HUES48 (cell line): ENCODE measurements around the gene RAD51B.

ENCODE experiments used
- H3K27ac ChIP-seq: one replicate; pipeline ENCODE4 v1.7.0; 2013; ENCODE audit warnings: low read depth, low read length, inconsistent platforms
- H3K27me3 ChIP-seq: 2 replicates; pipeline ENCODE4 v1.6.1; 2013; ENCODE audit warnings: mild to moderate bottlenecking, low read length; ENCODE audit not compliant: control insufficient read depth, insufficient read depth
- H3K36me3 ChIP-seq: 2 replicates; pipeline ENCODE4 v1.6.1; 2013; ENCODE audit warnings: low read length; ENCODE audit not compliant: control insufficient read depth, insufficient read depth
- H3K4me1 ChIP-seq: 2 replicates; pipeline ENCODE4 v1.6.1; 2013; ENCODE audit warnings: mild to moderate bottlenecking, low read length; ENCODE audit not compliant: control insufficient read depth, insufficient read depth
- H3K4me3 ChIP-seq: 2 replicates; pipeline ENCODE4 v1.5.1; 2013; ENCODE audit warnings: mild to moderate bottlenecking, low read depth, low read length
- H3K9ac ChIP-seq: 2 replicates; pipeline ENCODE4 v1.6.1; 2013; ENCODE audit warnings: mild to moderate bottlenecking, low read depth, low read length, moderate library complexity
- H3K9me3 ChIP-seq: 2 replicates; pipeline ENCODE4 v1.6.1; 2013; ENCODE audit warnings: low read length; ENCODE audit not compliant: control insufficient read depth, insufficient read depth

The RAD51B gene

GRCh38 chr14:68670359-68670715 lies 850.8 kb downstream of the RAD51B start:
- H3K36me3 ChIP-seq: no peaks in the 10 kb centered on the region
- no peak overlapping the region for H3K27ac ChIP-seq
- H3K27me3 ChIP-seq: no peaks in the 10 kb centered on the region
- H3K4me1 ChIP-seq: no peaks in the 10 kb centered on the region
- no peak overlapping the region for H3K4me3 ChIP-seq
- H3K9ac ChIP-seq: no peak overlapping the region
- no peaks in the 10 kb centered on the region for H3K9me3 ChIP-seq

GRCh38 chr14:68671909-68672308 lies 852.3 kb downstream of the RAD51B start:
- Histone ChIP-seq H3K4me3 (no peak overlapping the region), H3K36me3 (no peaks in the 10 kb centered on the region), H3K27ac (no peak overlapping the region), H3K27me3 (no peaks in the 10 kb centered on the region), H3K4me1 (no peaks in the 10 kb centered on the region), H3K9me3 (no peaks in the 10 kb centered on the region), H3K9ac (no peak overlapping the region)

DNA sequence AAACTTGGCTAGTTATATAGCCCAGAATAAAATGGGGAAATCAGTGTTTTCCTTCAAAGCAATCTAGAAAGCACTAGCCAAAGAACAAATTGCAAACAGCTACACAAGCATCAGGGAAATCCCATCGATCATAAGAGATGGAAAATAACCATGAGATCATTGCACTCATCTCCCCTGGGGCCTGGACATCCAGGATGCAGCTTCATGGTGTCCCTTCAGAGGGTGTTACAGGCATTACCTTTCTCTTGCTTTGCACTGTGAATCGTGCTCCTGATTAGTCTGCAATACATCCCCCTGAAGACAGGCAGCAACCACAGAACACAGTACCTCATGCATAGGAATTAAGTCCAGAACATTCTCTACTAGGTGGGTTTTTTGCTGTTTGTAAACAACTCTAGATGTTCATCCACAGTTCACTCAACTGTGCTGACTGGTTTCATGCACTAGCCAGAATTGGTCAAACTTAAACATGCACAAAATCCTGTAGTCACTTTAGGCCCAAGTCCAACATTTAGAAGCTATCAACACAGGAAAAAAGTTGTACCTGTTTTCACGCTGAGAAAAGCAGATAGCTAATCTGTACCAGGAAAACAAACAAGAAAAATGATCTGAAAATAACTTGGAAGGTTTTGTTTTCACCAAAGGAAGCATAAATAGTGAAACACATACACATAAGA lies 853.2 kb downstream of the RAD51B start:
- no peak overlapping the region for H3K27ac ChIP-seq

DNA sequence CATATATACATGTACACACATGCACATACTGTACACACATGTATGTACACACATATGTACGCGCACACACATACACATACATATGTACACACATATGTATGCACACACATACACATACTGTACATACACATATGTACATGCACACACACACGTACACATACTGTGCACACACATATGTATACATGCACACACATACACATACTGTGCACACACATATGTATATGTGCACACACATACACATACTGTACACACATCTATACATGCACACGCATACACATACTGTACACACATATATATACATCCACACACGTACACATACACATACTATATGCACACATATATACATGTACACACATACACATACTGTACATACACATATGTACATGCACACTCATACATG lies 853.9 kb downstream of the RAD51B start:
- Histone ChIP-seq H3K9ac (no peak overlapping the region), H3K4me1 (no peaks in the 10 kb centered on the region), H3K27me3 (no peaks in the 10 kb centered on the region), H3K9me3 (no peaks in the 10 kb centered on the region), H3K27ac (no peak overlapping the region), H3K36me3 (no peaks in the 10 kb centered on the region), H3K4me3 (no peak overlapping the region)

More for the DNA sequence above, 853.2 kb downstream of the RAD51B start:
- no peak overlapping the region for H3K9ac ChIP-seq
- H3K4me1 ChIP-seq: no peaks in the 10 kb centered on the region
- no peaks in the 10 kb centered on the region for H3K36me3 ChIP-seq
- H3K27me3 ChIP-seq: no peaks in the 10 kb centered on the region
- H3K4me3 ChIP-seq: no peak overlapping the region
- H3K9me3 ChIP-seq: no peaks in the 10 kb centered on the region

GRCh38 chr14:68674538-68675232 lies 855.1 kb downstream of the RAD51B start:
- no peaks in the 10 kb centered on the region for H3K36me3 ChIP-seq
- no peaks in the 10 kb centered on the region for H3K9me3 ChIP-seq
- H3K4me3 ChIP-seq: no peak overlapping the region
- no peak overlapping the region for H3K27ac ChIP-seq
- no peak overlapping the region for H3K9ac ChIP-seq
- H3K27me3 ChIP-seq: no peaks in the 10 kb centered on the region
- no peaks in the 10 kb centered on the region for H3K4me1 ChIP-seq

DNA sequence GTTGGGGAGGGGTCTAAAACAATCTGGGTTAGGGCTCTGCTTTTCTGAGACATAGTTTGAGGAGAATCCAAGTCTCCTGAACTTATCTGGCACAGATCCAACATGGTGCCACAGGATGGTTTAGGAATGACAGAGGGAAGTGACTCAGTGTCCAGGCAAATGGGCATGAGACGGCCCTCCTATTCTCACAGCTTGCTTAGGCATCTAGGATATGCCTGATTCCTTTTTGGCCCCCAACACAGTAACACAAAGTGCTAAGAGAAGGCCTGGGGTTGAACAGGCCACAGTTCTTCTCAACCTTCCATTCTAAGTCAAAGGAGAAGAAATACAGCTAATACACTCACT lies 855.6 kb downstream of the RAD51B start:
- Histone ChIP-seq H3K36me3 (no peaks in the 10 kb centered on the region), H3K9me3 (no peaks in the 10 kb centered on the region), H3K4me3 (no peak overlapping the region), H3K9ac (no peak overlapping the region), H3K27ac (no peak overlapping the region), H3K4me1 (no peaks in the 10 kb centered on the region), H3K27me3 (no peaks in the 10 kb centered on the region)

GRCh38 chr14:68676511-68676943 lies 856.9 kb downstream of the RAD51B start:
- Histone ChIP-seq H3K4me1 (peaks cover 2% of the 10 kb centered on the region; the same call in 1 of the 2 replicates), H3K4me3 (no peak overlapping the region), H3K36me3 (no peaks in the 10 kb centered on the region), H3K27ac (no peak overlapping the region), H3K9ac (no peak overlapping the region), H3K9me3 (no peaks in the 10 kb centered on the region), H3K27me3 (no peaks in the 10 kb centered on the region)

DNA sequence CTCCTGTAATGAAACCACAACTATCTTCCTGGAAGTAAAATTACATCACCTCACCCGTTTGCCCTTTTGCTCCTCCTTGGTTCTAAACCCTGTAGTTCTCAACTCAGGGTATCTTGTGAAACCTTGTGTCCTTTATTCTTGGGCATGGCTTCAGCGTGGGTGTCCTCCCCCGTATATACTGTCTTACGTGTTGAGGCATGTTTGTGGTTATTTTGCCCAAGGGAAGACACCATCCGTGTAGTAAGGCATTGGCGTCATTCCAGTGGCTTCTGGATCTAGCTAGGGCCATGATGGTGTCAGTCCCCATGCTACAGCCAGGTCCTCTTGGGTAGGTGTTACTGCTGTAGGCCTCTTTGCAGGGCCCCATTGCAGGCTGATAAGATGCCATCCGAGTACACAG lies 857.9 kb downstream of the RAD51B start:
- H3K4me3 ChIP-seq: no peak overlapping the region
- peaks cover 4% of the 10 kb centered on the region; the same call in 1 of the 2 replicates for H3K4me1 ChIP-seq
- no peaks in the 10 kb centered on the region for H3K36me3 ChIP-seq
- no peaks in the 10 kb centered on the region for H3K9me3 ChIP-seq
- no peak overlapping the region for H3K27ac ChIP-seq
- no peaks in the 10 kb centered on the region for H3K27me3 ChIP-seq
- no peak overlapping the region for H3K9ac ChIP-seq

GRCh38 chr14:68677901-68678300 lies 858.3 kb downstream of the RAD51B start:
- no peak overlapping the region for H3K27ac ChIP-seq
- peaks cover 4% of the 10 kb centered on the region; the same call in 1 of the 2 replicates for H3K4me1 ChIP-seq

GRCh38 chr14:68678471-68678870 lies 858.9 kb downstream of the RAD51B start:
- no peaks in the 10 kb centered on the region for H3K27me3 ChIP-seq
- no peaks in the 10 kb centered on the region for H3K9me3 ChIP-seq
- H3K4me1 ChIP-seq: peaks cover 4% of the 10 kb centered on the region; the same call in 1 of the 2 replicates
- no peak overlapping the region for H3K4me3 ChIP-seq
- H3K9ac ChIP-seq: no peak overlapping the region
- no peaks in the 10 kb centered on the region for H3K36me3 ChIP-seq
- H3K27ac ChIP-seq: no peak overlapping the region

More at GRCh38 chr14:68677901-68678300, 858.3 kb downstream of the RAD51B start:
- Histone ChIP-seq H3K9me3 (no peaks in the 10 kb centered on the region), H3K4me3 (no peak overlapping the region), H3K9ac (no peak overlapping the region), H3K36me3 (no peaks in the 10 kb centered on the region), H3K27me3 (no peaks in the 10 kb centered on the region)

DNA sequence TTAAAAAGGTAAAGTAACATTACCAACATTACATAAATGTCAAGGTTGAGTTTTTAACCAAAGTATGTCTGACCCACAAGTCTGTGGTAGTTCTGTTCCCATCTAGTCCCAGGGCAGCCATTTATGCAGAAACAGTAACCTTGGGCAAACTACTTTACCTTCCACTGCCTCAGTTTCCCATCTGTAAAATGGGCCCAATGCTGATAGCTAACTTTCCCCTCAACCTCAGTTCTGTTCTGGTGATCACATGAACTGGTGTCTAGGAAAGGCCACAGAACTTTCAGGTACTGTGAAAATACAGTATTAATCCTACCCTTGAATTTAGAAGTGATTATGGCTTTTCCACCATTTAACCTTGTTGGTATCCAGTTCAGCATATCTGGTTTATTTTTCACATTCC lies 859.7 kb downstream of the RAD51B start:
- no peaks in the 10 kb centered on the region for H3K36me3 ChIP-seq
- H3K27me3 ChIP-seq: no peaks in the 10 kb centered on the region
- H3K9me3 ChIP-seq: no peaks in the 10 kb centered on the region
- no peak overlapping the region for H3K9ac ChIP-seq
- H3K4me3 ChIP-seq: no peak overlapping the region
- no peak overlapping the region for H3K27ac ChIP-seq
- peaks cover 4% of the 10 kb centered on the region; the same call in 1 of the 2 replicates for H3K4me1 ChIP-seq
